AG20443 (cell line): ENCODE results near the gene PLEKHH1.

Experiments
- DNase-seq: peaks from one replicate; pipeline ENCODE4 v3.0.0; 2012; ENCODE audit warnings: low spot score, mixed read lengths

PLEKHH1 gene

DNA sequence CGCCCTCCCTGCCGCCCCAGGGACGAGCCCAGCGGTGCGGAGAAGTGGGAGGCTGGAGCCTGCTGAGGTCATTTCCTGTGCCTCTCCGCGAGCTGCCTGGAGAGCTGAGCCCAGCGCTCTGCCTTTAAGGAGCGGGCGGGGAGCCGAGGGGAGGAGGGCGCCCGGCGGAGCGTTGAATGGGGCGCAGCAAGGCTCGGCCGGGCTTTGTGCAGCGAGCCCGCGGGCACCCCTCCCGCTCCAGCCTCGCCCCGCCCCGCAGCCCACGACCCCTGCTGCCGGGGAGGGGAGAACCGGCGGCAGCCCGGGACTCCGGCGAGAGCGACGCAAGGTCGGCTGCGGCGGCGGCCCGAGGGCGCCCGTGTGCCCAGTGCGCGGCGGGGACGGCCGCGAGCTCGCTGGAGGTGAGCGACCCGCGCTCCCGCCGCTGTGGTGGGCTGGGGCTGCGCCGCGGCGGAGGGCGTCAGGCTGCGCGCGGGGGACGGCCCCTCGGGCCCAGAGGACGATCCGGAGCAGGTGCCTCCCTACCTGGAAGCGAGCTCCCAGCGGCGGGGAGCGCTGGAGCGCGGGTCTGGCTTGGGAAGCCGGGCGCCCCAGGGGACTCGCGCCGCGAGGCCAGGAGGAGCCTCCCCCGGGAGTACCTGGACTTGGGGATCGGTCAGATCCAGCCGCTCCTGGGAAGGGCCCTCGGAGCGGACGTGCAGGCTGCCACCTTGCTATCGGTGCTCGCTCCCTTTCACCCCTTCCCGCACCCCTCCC, at the start of gene PLEKHH1:
Gene PLEKHH1 (plus strand): TSS at position 293 of the 756 bp plus-strand sequence. CDS start 8,578 bp downstream, outside the sequence.
- peak; percentile 92 for DNase-seq

DNA sequence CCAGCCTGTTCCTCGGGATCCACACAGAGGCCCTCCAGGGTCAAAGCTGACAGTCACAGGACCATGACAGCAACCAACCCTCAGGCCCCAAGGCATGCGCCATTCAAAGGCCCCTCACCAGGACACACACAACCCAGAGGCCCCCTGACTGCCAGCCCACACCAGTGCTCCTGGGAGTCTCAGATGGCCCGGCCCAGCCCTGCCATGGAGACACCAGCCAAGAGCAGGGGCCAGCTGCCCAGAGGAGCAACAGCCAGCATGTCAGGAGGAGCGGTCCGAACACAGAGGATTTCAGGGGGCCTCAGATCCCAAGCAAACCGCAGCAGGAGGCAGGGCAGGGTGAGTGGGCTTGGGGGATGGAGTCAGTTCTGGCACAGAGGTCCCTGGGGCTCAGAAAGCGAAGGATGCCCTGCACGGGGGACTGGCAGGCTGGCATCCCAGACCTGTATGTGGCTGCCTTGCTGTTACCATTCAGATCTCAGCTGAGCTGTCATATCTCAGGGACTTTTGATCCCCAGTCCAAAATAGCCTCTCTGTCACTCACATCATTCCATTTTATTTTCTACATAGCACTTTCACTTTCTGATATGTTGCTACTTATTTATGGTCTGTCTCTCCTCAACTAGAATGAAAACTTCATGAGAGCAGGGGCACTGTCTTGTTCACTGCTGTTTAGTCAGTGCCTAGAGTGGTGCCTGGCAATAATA, 49.4 kb upstream of the PLEKHH1 start:
- DNase-seq = no peak

DNA sequence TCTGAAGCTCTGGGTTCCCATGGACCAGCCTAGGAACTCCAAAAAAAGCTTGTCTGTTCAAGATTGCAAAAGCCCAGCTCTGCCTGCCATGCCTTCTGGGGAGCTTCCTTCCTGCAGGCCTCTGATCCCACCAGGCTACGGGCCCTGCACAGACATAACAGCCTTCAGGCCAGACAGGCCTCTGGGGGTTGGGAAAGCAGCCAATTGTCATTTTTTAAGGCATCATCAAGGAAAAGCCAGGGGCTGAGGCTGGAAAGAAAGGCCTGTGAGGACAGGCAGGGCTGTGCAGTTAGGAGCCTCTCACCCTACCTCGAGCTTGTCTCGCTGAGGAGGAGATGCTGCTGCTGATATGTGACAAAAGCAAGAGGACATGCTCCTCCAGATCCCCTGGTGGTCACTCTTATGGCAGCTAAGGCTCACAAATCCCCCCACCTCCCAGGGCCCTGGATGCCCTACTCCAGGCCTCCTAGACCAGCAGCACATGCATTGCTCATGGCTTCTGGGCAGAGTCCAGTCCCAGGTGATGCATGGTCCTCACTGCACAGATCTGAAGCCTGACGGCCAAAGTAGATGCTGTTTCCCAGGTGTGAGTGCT, 47.5 kb upstream of the PLEKHH1 start:
- no peak for DNase-seq

DNA sequence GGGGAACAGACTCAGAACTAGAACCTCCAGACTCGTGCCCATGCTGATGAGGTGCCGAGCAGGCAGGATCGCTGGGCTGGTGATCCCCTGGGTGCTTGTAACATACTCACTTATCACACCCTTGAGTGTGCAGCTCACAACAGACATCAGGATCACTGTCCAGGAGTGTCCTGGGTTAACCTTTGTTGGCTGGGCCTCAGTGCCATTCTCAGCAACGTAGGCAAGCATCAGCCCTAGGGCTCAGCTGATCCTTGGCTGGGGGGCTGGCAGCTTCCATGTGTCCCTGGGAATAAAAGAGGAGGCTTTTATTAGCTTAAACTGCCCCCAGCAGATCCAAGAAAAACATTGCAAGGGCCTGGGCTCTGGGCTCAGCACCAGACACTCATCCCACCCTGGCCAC, 46.2 kb upstream of the PLEKHH1 start:
- DNase-seq = no peak

DNA sequence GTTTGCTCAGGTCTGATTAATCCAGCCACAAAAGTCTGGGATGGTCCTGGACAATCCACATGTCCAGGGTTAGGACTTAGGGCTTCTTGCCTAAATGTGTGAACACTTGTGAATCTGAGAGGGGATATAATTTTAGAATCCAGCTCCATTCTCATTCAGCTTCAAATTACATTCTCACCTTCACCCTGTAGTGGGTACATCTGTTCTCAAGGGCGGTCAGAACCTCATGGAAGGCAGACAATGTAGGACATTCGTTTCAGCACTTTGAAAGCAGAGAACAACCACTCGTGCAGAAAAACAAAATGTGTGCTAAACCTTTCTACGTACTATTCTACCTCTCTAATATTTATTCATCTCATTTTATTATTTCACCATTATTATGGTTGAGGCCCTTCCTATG, 45.8 kb upstream of the PLEKHH1 start:
- no peak for DNase-seq

DNA sequence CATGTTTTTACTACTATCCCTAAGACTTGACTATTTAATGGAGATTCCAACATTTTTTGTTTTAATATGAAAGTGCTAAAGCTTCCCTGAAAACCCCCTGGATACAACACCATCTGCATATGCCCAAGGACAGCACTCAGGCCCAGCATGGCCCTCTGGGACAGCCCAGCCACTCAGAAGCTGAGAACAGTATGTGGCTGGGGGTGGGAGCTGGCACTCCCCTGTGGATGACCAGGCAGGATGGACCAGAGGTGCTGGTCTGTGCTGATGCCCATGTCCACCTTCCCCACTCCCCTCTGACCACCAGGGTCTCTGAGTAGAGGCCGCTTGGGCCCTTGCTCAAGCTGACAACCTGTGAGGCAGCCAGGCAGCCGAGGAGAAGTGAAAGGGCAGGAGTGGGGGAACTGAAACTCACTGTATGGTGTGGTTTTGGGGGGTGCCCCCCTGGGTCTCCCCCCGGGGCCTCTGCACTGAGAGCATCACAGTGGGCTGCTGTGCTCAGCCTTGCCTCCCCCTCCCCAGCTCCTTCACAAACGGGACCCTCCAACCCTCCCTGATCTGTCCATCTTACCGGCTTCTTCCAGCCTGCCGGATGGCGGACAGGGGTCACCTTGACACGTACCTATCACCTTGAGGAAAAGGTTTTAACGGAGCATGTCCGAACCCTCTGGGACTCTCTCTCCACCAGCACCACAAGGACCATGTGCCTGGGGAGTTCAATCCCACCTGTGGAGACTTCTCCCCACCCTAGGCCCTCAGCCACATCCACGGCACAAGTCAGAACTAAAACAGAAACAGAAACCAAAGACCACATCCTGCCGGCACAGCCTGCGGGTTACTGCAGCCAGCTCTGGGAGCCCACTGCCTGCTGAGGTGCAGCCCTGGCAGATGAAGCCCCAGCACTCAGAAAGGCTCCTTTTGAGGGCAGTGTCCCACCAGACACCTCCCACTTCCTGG, 44.9 kb upstream of the PLEKHH1 start, which contains the start of gene TMEM229B:
Gene TMEM229B (minus strand): TSS at position 785 of the 957 bp plus-strand sequence. CDS start 14,798 bp downstream, outside the sequence.
- peak; percentile 33 for DNase-seq

DNA sequence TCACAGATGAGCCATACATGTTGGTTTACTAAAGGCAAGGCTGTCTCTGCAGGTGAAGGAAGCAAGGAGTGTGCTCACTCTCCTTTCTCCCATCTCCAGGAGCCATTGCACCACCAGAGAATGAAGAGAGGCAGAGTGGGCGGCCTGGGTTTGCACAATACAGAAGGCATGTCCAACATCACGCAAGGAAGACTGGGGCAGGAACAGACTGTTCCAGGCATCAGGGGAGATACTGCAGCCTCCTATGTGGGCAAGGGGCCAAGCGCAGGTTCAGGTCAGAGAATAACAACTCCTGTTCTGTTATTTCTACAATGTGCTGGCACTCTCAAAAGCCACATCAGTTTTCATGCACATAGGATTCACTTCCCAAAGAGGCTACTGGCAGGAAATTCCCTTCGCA, 42.9 kb upstream of the PLEKHH1 start:
- no peak for DNase-seq

DNA sequence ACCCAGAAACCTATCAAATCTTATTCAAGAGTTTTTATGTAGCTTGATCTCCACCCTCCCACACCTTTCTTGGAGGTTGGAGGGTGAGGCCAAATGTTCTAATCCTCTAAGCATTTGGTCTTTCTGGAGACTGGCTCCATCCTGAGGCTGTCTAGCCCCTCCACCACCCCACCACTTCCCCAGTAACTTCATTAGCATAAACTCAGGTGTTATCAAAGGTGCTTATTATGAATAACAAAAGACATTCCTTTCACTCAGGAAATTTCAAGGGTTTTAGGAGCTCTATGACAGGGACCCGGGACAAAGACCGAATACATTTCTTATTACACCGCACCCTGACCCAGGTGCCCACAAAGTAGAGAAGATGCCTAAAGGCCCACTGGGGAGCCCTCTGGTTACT, 41.8 kb upstream of the PLEKHH1 start:
- no peak for DNase-seq

DNA sequence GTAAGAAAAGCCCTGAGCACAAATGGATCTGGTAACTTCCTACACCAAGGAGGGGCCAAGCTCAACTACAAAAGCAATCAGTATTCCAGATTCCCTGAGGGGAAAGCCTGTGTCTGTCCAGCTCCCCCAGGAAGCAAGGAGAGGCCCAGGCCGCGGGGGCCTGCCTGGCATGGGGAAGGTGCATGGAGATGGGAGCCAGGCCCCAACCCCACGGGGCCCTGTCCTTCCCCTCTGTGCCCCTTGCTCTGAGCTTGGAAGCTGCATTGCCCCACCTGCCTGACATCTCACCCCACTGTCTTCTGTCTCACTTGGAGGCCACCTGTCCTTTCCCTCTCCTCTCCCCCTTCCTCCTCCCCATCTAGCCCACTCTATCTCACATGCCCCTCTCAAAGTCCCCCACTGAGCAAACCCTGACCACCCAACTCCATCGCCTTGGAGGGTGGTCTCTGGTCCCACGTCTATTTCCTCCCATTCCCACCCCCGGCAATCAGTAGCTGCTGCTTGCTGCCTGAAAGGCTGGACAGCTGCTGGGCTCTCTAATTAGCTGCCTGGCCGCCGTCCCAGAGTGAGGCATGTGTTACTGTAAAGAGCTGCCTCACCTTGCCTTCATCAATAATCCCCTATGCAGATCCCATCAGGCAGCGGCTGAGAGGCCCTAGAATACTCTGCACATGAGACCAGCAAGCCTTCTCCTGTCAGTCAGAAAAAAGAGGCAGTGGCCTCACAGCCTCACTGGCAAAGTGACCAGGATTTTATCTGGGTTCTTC, 41.2 kb upstream of the PLEKHH1 start:
- DNase-seq = no peak

DNA sequence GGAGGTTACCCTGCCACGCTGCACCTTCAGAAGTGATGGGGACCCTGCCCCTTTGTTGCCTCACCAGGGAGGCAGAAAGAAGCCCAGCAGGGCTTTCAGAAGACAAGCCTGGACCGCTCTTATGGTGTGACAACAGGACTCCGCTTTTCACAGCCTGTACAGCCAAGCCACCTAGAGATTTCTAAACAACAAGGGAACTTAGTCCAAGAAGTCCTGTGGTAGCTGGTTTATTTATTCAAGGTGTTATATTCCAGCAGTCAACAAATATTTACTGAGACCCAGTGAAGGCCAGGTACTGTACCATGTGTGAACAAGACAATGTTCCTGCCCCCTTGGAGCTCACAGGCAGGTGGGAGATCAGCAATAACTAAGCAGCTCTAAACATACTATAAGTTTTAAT, 40.6 kb upstream of the PLEKHH1 start:
- no peak for DNase-seq

DNA sequence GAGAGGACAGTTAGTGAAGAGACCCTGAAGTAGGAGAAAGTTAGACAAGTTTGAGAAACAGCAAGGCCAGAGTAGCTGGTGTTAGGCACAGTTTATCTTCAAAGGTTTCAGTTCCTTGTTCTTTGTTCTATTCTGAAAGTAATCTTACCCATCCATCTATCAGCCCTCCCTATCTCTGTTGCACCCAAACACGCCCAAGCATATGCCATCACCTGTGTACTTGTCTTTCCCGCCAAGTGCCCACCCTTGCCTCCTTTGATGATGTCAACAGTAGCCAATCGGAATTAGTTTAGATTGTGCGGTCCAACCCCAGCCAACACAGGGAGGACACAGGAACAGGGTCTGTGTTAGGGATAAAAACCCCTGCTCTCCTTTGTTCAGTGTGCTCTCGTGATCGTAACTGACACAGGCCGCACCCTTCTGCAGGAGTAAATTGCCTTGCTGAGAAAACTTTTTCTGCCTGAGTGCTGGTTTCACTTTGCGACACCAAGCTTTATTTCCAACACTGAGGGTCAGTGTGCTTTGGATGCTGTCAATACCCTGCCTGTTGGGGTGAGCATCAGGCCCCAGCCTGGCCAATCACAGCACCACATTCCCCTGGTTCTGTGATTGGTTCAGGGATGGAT, 39.9 kb upstream of the PLEKHH1 start:
- no peak for DNase-seq

DNA sequence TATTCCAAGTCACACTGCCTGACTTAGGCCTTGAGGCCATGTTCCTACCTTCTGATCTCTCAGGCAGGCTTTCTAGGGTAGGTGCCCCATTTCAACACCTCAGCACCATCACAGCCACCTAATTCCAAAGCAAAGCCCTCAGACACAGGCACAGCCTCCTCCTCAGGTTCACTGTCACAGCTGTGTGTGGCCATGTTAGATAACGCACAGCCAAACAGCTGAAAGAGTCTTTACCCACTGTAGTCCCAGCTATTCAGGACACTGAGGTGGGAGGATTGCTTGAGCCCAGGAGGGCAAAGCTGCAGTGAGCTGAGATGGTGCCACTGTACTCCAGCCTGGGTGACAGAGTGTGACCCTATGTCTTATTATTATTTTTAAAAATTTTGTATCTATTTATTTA, 37.3 kb upstream of the PLEKHH1 start:
- no peak for DNase-seq

DNA sequence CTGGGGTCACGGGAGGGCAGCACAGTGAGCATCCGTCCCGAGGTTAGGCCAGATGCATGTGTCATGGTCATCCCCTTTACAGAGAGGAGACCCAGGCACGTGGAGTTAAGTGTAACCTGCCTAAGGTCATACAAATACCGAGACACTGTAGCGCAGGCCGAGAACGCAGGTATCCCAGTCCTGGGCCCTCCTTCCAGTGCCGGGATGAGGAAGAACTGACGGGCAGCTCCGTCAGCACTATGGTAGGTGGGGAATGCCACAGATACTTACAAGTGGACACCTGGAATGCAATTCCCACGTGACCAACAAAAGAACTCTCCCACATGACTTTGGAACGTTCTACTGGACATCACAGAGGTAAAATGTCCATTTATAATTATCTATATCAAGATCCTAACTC, 35.9 kb upstream of the PLEKHH1 start:
- DNase-seq = no peak

DNA sequence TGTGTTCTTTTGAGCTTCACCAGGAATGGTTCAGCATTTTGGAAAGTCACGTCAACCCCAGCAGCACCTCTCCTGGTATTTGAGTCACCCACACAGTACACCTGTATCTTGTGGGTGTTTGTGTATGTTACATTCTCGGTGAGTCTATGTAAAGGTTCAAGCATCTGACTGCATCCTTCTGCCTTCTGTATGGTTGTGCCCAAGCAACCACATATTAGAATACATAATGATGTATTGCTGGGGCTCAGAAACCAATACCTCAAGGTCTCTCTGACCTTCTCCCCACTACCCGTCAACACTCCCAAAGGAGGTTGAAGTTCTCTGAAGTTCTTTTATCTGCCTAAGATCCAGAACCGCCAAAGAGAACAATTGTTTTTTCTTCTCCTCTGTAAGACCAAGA, 35.4 kb upstream of the PLEKHH1 start:
- DNase-seq = no peak

DNA sequence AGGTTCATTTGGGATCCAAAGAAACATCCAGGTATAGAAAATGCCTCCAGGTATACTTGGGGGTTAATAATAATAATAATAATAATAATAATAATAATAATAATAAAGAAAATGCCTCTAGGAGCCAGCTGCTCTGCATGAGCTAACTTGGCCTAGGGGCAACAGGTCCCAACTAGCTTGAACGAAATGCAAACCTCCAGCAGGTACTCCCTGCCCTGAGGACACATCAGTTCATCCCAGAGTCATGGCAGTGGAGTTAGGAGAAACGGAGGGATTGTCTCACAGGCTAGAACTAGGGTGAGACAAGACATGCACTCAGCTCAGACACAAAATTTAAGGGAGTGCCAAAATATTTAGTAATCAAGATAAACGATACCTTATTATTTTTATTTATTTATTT, 32.1 kb upstream of the PLEKHH1 start:
- no peak for DNase-seq

DNA sequence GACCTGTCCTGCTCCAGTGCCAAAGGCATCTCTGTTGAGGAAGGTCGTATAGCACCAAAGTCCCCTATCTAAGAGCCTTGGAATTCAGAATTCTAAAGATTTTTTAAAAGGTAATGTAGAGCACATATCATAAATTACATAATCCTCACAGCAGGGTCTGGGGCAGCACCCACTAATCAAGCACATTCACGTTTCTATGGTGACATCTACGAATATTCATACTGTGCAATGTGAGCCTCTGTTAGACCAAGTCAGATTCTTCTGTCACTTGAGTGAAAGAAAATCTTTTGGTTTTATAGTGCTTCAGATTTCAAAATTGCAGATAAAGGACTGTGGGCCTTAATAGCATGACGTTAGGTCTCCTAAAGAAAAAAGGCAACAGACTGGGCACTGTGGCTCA, 31.4 kb upstream of the PLEKHH1 start:
- DNase-seq = no peak

DNA sequence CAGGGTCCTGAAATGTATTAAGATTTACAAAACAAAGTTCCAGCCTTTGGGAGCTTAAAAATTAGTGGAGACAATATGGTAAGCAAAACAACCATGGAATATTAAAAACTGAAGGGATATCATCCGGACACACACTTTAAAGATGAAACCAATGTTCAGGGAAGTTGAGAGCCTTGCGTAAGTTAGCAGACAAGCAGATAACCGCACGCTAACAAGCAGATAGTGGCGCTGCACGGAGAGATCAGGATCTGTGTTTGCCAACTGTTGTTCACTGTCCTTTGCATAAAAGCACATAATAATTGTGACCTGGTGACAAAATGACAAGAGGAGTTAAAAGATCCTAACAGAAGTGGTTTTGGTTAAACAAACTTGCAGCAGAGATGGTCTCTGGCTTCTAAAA, 30.2 kb upstream of the PLEKHH1 start:
- no peak for DNase-seq

DNA sequence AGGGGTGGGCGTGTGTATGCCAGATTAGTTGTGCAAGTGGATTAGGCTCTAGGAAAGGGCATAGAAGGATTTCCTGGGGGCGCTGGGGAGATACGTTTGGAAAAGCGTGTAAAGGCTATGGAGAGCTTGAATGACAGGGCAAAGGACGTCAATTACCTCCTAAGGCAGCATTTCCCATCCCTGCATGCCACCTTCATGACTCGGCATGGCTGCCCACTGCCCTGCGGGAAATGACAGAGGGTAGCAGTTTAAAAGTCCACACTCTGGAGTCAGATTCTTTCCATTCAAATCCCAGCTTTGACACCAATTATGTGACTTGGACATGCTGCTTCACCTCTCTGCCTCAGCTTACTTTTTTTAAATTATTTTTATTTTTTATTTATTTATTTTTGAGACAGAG, 29.8 kb upstream of the PLEKHH1 start:
- no peak for DNase-seq

DNA sequence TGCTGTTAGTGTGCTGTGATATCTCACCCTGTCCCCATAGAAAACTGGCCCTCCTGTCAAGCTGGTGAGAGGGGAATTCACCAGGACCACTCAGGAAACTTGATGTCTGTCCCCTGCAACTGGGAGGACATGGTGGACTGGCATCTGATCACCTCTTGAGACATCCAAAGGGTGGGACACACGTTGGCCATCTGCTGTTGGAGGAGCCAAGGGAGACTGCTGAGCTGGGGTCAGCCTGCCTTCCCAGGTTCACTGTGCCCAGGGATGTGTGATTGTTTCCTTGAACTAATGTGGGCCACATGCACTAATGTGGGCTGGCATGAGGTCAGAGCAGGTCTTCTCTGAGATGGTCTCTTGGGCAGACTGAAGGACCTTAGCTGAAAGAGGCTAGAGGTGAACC, 27.8 kb upstream of the PLEKHH1 start:
- DNase-seq = no peak

DNA sequence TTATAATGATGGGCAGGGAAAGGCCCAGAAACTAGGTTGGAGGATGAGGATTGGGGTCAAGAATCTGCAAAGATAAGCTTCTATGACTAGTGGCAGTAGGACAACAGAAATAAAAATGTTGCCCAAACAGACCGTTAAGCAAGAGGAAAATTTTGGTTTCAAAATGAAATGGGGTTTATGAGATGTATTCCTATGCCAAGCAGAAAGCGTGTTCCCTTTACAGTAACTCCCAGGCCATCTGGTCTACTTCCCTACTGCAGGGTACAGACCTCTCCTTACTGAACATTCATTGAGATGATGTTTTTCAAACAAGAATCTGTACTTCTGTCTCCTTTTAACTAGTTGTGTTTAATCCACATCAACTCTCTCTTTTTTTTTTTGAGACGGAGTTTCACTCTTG, 24.1 kb upstream of the PLEKHH1 start:
- no peak for DNase-seq

DNA sequence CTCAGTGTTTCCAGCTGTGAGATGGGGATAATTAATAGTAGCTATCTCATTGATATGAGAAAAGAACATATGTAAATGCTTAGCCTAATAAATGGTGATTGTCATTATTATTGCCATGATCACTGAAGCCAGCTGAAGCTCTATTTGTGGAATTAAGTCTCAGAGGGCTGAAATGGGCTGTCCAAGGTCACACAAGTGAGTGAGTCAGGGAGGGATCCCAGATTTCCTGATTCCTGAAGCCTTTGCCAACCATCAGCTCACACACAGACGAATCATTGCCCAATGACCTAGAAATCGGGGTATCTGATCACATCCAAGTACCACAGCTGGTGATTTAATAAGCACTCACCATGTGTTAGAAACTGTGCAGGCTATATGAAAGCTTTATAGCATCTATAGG, 23.0 kb upstream of the PLEKHH1 start:
- peak; percentile 56 for DNase-seq
